Measurements from ENCODE around the gene SLC25A5.
A peak's percentile ranks its signal among the peaks of the same experiment; 100 is the strongest.

SLC25A5 gene

GRCh38 chrX:119507206-119507605 is 39.0 kb downstream of the SLC25A5 start:
- no peak for DNase-seq

DNA sequence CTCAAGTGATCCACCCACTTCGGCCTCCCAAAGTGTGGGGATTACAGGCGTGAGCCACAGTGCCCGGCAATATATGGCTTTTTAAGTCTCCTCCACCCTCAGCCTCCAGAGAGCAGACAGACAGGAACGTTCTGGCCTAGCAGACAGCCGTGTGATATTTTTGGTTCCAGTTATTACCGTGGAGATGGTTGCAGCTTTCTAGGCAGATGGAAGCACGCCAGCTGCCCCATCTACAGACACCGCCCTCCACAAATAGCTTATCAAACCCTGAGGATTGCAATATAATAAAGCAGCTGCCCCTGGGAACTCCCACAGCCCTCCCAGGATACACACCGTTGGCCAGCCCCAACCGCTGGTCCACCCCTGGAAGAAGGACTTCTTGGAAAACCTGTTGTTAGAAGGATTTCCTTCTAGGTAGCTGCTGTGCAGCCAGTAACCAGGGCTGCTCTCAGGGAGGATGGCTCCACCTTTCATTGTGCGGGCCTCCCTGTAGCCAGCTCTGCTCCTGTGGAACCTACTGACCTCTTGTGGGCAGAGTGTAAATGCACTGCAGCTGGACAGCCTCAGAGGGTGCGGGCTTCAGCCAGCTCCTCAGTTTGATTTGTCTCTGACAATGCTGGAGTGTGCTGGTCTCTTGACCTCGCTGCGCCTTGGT is 44.0 kb downstream of the SLC25A5 start:
- peak; percentile 43 to 88 (median 69) for DNase-seq

- peak; percentile 59 to 79 (median 67) for DNase-seq
These were observed 48.0 kb downstream of the SLC25A5 start for GRCh38 chrX:119516157-119516702.

GRCh38 chrX:119518371-119518770 is 50.1 kb downstream of the SLC25A5 start:
- DNase-seq = no peak
